ENCODE data around the gene NCAPG2.

NCAPG2 gene

DNA sequence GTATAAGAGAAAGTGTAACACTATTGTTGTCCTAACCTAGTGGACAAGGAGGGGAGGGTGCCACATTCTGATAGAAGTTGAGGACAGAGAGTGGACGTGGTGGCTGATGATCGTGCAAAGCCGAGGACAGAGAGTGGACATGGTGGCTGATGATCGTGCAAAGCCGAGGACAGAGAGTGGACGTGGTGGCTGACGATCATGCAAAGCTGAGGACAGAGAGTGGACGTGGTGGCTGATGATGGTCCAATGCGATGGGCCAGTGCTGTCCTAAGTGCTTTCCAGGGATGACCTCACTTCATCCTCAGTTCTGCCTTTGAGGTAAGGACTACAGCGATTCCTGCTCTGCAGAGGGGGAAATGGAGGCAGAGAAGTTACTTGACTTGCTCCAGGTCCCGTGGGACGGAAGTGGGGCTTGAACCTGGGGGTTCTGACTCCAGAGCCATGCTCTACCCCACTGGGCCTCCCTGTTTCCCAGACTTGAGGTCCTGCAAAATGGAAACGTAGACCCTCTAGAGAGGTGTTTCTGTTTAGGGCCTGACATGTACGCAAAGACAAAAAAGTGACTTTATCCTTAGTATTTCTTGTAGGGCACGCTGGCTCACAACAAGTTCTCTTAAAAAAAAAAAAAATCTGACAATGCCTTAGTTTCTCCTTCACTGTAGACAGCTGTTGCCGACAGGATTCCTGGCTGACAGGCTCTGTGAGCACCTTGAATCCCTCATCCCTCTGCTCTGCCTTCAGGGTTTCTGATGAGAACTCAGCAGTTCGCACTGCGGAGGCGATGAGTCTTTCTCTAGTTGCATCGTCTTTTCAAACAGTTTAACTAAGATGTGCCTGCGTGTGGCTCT, 20.3 kb upstream of the NCAPG2 start:
- no peak for DNase-seq (ENCODE audit: low read depth)
- H3K4me3 ChIP-seq (ENCODE audit: control insufficient read depth, low read depth, low read length), result no peak overlapping the region
- TF ChIP-seq, protein P1, sequence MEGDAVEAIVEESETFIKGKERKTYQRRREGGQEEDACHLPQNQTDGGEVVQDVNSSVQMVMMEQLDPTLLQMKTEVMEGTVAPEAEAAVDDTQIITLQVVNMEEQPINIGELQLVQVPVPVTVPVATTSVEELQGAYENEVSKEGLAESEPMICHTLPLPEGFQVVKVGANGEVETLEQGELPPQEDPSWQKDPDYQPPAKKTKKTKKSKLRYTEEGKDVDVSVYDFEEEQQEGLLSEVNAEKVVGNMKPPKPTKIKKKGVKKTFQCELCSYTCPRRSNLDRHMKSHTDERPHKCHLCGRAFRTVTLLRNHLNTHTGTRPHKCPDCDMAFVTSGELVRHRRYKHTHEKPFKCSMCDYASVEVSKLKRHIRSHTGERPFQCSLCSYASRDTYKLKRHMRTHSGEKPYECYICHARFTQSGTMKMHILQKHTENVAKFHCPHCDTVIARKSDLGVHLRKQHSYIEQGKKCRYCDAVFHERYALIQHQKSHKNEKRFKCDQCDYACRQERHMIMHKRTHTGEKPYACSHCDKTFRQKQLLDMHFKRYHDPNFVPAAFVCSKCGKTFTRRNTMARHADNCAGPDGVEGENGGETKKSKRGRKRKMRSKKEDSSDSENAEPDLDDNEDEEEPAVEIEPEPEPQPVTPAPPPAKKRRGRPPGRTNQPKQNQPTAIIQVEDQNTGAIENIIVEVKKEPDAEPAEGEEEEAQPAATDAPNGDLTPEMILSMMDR (conservative IDR thresholded peaks at IDR 0.05; ENCODE audit: control insufficient read depth, insufficient read depth, low read depth, low read length), result no peak

DNA sequence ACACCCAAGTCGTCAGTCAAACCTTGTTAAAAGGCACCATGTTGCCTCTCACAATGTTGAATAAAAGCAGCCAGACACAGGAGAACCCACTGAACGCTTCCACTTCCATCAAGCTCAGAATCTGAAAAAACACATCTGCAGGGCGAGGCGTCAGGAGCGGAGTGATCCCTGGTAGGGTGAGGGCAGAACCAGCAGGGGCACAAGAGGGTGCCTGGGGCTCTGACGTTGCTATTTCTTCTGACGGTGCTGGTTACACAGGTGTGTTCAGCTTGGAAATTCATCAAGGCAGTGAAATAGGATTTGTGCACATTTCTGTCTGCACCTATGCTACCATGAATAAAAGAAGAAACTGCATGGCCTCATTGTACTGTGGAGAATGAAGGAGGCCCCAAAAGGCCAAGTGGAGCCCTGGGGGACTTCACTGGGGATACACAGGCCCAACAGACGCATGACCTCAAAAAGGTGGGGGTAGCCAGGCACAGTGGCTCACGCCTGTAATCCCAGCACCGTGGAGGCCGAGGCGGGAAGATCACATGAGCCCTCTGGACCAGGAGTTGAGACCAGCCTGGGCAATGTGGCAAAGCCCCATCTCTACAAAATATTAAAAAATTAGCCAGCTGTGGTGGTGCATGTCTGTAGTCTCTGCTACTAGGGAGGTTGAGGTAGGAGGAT, 19.2 kb upstream of the NCAPG2 start:
- DNase-seq (ENCODE audit: low read depth), result no peak
- TF ChIP-seq, protein P1 (conservative IDR thresholded peaks at IDR 0.05; ENCODE audit: control insufficient read depth, insufficient read depth, low read depth, low read length), result no peak
- H3K4me3 ChIP-seq (ENCODE audit: control insufficient read depth, low read depth, low read length), result no peak overlapping the region

DNA sequence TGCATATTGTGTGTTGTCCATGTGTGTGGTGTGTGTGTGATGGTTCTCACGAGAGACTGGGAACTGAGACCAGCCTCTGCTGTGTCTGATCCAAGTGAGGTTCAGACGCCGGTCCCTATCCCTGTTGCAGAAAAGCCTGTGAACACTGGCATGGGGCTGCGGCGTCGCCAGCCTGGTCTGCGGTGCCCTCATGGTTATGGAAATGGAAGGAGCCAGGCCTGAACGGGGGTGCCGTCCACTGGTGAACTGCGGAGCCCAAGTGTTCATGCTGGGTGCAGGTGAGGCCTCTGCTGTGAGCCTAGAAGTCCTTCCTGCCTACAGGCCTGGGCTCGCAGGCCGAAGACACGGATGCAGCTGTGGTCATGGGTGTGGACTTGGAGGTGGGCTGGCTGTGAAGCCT, 18.7 kb upstream of the NCAPG2 start:
- TF ChIP-seq, protein P1 (conservative IDR thresholded peaks at IDR 0.05; ENCODE audit: control insufficient read depth, insufficient read depth, low read depth, low read length), result no peak
- no peak overlapping the region for H3K4me3 ChIP-seq (ENCODE audit: control insufficient read depth, low read depth, low read length)
- DNase-seq (ENCODE audit: low read depth), result no peak

DNA sequence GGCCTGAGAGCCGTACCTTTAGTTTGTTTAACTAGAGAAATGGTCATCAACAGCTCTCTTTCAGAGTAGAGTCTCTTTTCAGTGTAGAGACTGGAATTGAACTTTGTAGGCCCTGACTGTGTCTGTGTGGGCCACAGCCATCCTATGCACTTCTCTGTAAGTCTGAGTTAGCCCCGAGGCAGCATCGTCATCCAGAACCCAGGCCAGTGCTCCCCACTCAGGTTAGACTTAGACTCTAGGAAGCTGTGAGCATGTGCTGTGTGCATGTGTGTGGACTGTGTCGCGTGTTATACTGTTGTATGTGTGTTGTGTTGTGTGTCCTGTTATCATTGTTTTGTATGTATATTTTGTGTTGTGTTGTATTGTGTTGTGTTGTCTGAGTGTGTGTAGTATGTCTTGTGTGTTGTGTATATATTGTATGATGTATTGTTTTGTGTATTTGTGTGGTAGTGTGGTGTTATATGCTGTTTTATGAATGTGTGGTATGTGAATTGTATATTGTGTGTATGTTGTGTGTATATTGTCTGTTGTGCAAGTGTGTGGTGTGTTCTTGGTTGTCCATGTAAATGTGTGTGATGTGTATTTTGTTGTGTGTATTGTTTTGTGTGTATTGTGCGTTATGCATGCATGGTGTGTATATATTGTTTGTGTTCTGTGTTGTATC, 18.1 kb upstream of the NCAPG2 start:
- no peak overlapping the region for H3K4me3 ChIP-seq (ENCODE audit: control insufficient read depth, low read depth, low read length)
- TF ChIP-seq, protein P1 (conservative IDR thresholded peaks at IDR 0.05; ENCODE audit: control insufficient read depth, insufficient read depth, low read depth, low read length), result no peak
- DNase-seq (ENCODE audit: low read depth), result no peak

DNA sequence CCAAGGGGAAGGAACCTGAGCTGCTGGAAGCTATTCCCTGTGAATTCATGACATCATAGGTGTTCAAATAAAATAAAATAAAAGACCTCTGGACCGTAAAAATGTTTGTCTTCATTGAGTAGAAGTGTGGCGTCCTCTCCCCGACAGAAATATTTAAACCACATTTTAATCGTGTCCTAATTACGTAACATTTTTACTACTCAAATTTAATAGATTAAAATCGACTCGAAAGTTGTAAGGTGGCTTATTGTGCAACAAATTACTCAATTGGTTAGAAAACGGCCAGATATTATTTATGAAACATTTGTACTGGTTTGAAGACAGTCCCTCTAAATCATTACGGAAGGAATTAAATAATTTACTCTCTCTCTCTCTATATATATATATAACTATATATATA, 15.5 kb upstream of the NCAPG2 start:
- no peak for DNase-seq (ENCODE audit: low read depth)
- H3K4me3 ChIP-seq (ENCODE audit: control insufficient read depth, low read depth, low read length), result no peak overlapping the region
- TF ChIP-seq, protein P1 (conservative IDR thresholded peaks at IDR 0.05; ENCODE audit: control insufficient read depth, insufficient read depth, low read depth, low read length), result no peak

DNA sequence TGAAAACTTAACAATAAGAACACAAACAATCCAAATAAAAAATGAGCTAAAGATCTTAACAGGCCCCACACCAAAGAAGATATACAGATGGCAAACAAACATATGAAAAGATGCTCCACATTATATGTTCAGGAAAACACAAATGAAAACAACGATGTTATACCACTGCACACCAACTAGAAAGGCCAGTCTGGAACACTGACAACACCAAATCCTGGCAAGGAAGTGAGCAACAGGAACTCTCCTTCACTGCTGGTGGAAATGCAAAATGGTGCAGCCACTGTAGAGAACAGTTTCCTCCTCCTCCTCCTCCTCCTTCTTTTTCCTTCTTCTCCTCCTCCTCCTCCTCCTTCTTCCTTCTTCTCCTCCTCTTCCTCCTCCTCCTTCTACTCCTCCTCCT, 12.2 kb upstream of the NCAPG2 start:
- no peak overlapping the region for H3K4me3 ChIP-seq (ENCODE audit: control insufficient read depth, low read depth, low read length)
- DNase-seq (ENCODE audit: low read depth), result no peak
- TF ChIP-seq, protein P1 (conservative IDR thresholded peaks at IDR 0.05; ENCODE audit: control insufficient read depth, insufficient read depth, low read depth, low read length), result no peak
